T-cell (primary cell): Measurements from ENCODE around the gene CDIP1. TPM values are rescaled to one million over a fixed set of nuclear protein-coding genes. Genes with fewer than 3 reads are reported as not detected.

Experiments used
- ATAC-seq, 4 experiments: fragments of 200-7000 bp in 3 of 4; fragments of 150-1000 bp in 1 of 4; cut with Tn5 transposase; replicated peaks in 1 of 4; 1 replicate in 3 of 4; 2 replicates in 1 of 4; pipeline ENCODE4 v1.10.0; 2021; ENCODE audit warnings: moderate library complexity in 3 of 4, mild to moderate bottlenecking in 2 of 4, moderate number of reproducible peaks in 1 of 4
- CTCF ChIA-PET, 2 donors: fragments of 300-600 bp; sonication (Branson Sonifier 250); formaldehyde crosslinking; loops; one replicate each; lab custom pipeline; 2022; ENCODE audit warnings: antibody characterized with exemption in 2 of 2; lab: Charles Lee
- POLR2A ChIA-PET, 2 donors: fragments of 300-600 bp; sonication (Branson Sonifier 250); formaldehyde crosslinking; loops; one replicate each; lab custom pipeline; 2022; ENCODE audit warnings: antibody characterized with exemption in 2 of 2; lab: Charles Lee
- DNase-seq, 35 experiments: peaks; one replicate each; pipeline versions ENCODE4 v3.0.0 to v3.0.0-alpha.2; 2013 to 2023
- H3K27ac ChIP-seq: one replicate; pipeline ENCODE4 v1.5.1; 2013; ENCODE audit warnings: low read length
- H3K27me3 ChIP-seq, 2 experiments: replicated peaks in 1 of 2; 1 replicate in 1 of 2; 2 replicates in 1 of 2; pipeline versions ENCODE4 v1.6.1 to v1.7.0; 2013; ENCODE audit warnings: low read length in 1 of 2, mixed read lengths in 1 of 2; ENCODE audit not compliant: control insufficient read depth in 2 of 2, insufficient read depth in 2 of 2; ENCODE audit errors: extremely low read depth in 1 of 2
- H3K36me3 ChIP-seq, 2 donors: 1 replicate in 1 of 2; 2 replicates in 1 of 2; pipeline versions ENCODE4 v1.6.1 to v1.7.0; 2013; ENCODE audit warnings: low read length in 1 of 2; ENCODE audit not compliant: control insufficient read depth in 2 of 2, insufficient read depth in 1 of 2; ENCODE audit errors: extremely low read depth in 1 of 2
- H3K4me1 ChIP-seq, 2 experiments: 1 replicate in 1 of 2; 2 replicates in 1 of 2; pipeline versions ENCODE4 v1.6.1 to v1.7.0; 2013; ENCODE audit warnings: low read length in 2 of 2, mixed read lengths in 1 of 2; ENCODE audit not compliant: insufficient read depth in 2 of 2, control insufficient read depth in 1 of 2; ENCODE audit errors: extremely low read depth in 1 of 2
- H3K4me3 ChIP-seq, 2 donors: 1 replicate in 1 of 2; 2 replicates in 1 of 2; pipeline versions ENCODE4 v1.5.1 to v1.7.0; 2013; ENCODE audit warnings: mild to moderate bottlenecking in 2 of 2, low read length in 1 of 2, moderate library complexity in 1 of 2; ENCODE audit not compliant: control insufficient read depth in 1 of 2; ENCODE audit errors: extremely low read depth in 1 of 2
- H3K9me3 ChIP-seq: 2 replicates; pipeline ENCODE4 v1.7.0; 2013
- H3K27ac Mint-ChIP-seq, 2 donors: one replicate each; pipeline ENCODE4 v1.8.0; 2020 to 2021; ENCODE audit warnings: mild to moderate bottlenecking in 2 of 2, mixed read lengths in 2 of 2
- H3K27me3 Mint-ChIP-seq, 2 donors: one replicate each; pipeline ENCODE4 v1.8.0; 2021 to 2022; ENCODE audit warnings: mixed read lengths in 2 of 2
- H3K36me3 Mint-ChIP-seq: one replicate; pipeline ENCODE4 v1.8.0; 2021; ENCODE audit warnings: mixed read lengths
- H3K4me1 Mint-ChIP-seq, 3 donors: one replicate each; pipeline ENCODE4 v1.8.0; 2020 to 2022; ENCODE audit warnings: mixed read lengths in 3 of 3, mild to moderate bottlenecking in 1 of 3
- H3K4me3 Mint-ChIP-seq, 3 donors: one replicate each; pipeline ENCODE4 v1.8.0; 2020 to 2022; ENCODE audit warnings: mild to moderate bottlenecking in 3 of 3, mixed read lengths in 3 of 3, moderate library complexity in 3 of 3
- H3K9me3 Mint-ChIP-seq, 3 donors: one replicate each; pipeline ENCODE4 v1.8.0; 2020 to 2022; ENCODE audit warnings: mixed read lengths in 3 of 3
- WGBS: methylation state at CpG from one replicate; pipeline ENCODE4 v1.1.5; 2013; ENCODE audit warnings: missing lambda C conversion rate; ENCODE audit not compliant: insufficient coverage; 5-methylcytosine and 5-hydroxymethylcytosine counted together
- total RNA-seq, 35 experiments: library from RNA in 6 of 35; stranded (reverse) in 6 of 35; fragments of 120-200 nt in 1 of 35; gene quantifications; one replicate each; pipeline versions ENCODE4 v1.2.1 to v1.2.4 and lab custom pipeline; 2013 to 2026

The CDIP1 gene
- total RNA-seq, 5 donors from 2014 or later (not counting 1 experiment from before 2014, with no cell fraction given) = 28.6 to 31.3 (median 29.7) TPM

DNA sequence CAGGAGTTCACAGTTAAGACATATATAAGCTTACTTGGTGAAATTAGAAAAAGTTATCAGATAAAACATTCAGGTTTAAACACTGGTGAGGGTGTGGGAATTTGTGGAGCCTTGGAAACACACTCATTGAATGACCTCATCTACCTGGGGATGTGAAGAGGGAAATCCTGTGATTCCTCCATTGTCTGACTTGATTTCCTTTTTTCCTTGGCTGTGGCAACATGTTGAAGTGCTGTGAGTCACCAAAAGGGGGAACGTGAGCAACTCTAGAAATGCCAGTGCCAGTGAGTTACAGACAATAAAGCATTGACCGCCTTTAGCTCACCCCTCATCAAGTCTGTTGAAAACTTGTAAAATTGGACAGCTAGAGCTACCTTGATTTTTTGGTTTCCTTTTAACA, 60.6 kb downstream of the CDIP1 start:
- Mint-ChIP-seq H3K4me3 (peak overlapping the region; percentile 88 to 90 (median 90)), H3K27me3 (no peaks in the 10 kb centered on the region), H3K9me3 (no peaks in the 10 kb centered on the region), H3K4me1 (peaks cover 54 to 65% (median 59%) of the 10 kb centered on the region in 3 donors), H3K36me3 (peaks cover 19% of the 10 kb centered on the region), H3K27ac (peak overlapping the region; percentile 83 to 84)
- Histone ChIP-seq H3K4me1 (peaks cover 37 to 82% of the 10 kb centered on the region in 2 experiments), H3K27me3 (no peaks in the 10 kb centered on the region), H3K36me3 (peaks cover 0 to 8% of the 10 kb centered on the region in 2 donors), H3K27ac (peak overlapping the region; percentile 24), H3K4me3 (peak overlapping the region; percentile 32 to 70), H3K9me3 (no peaks in the 10 kb centered on the region)
- DNase-seq (peak in 4 of 35 experiments; percentile 6 to 50 (median 14)), ATAC-seq (no peak)
- ChIA-PET CTCF (interaction anchor here (0.6 to 1.9 kb wide), 10 partner anchors 9 to 146 kb away, joined by 3 to 19 read pairs (median 4); partner anchors contain the start of gene MGRN1 (in 1 of the 2)), POLR2A (interaction anchor here in 1 of 2 donors (1.0 to 1.1 kb wide), 2 partner anchors 9 to 61 kb away, joined by 3 to 4 read pairs; no protein-coding TSS in a partner anchor)
- no CpG with 5 or more reads among the region's 2 CpGs for WGBS

DNA sequence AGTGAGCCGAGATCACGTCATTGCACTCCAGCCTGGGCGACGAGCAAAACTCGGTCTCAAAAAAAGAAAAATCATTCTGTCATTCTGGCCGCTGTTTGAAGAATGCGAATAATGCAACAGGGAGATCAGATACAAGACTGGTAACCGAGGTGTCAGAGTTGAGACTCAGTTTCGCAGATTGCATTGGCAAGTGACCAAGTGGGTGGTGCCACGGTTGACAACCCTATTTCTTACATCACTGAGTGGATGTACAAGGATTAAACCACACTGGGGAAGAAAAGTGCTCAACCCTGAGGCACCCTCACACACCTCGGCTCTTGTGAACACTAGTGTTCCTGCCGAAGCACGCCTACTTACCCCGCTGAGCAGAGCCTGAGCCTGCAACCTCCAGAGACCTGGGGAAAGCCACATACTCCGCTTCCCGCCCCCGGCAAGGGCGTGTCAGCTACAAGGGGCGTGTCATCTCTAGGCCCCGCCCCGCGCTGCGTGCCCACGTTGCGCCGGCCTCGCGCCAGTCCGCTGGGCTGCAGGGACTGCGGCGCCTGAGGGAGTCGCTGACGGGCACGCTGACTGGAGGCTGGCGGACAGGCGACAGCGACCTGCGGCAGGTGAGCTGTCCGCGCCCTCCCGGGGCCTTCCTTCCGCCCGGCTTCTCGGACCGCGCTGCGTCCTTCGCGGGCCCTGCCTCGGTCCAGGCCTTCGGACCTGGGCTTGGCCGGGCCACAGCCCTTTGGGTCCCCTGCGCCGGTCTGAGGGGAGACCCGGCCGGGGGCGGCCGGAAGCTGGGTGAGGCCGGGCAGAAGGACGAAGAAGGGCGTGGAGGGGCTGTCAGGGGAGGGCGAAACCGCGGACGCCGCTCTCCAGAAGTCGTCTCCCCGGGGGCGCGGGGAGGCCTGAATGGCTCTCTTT, 62.4 kb downstream of the CDIP1 start, which contains the start of gene HMOX2:
HMOX2 (plus strand) TSS at position 519 of the 909 bp plus-strand sequence. CDS start 29,127 bp downstream, outside the sequence.
- DNase-seq (peak; percentile 78 to 97 (median 89)), ATAC-seq (peak; percentile 84 to 90 (median 88))
- Histone ChIP-seq H3K27ac (peak within 1 kb of the TSS; percentile 82), H3K36me3 (no peaks in the 10 kb centered on the region), H3K9me3 (no peaks in the 10 kb centered on the region), H3K27me3 (no peaks in the 10 kb centered on the region), H3K4me1 (peaks cover 25 to 67% of the 10 kb centered on the region in 2 experiments), H3K4me3 (peak within 1 kb of the TSS; percentile 70 to 86)
- WGBS = 4% methylated on average over 63 of the region's 70 CpGs
- no peaks in the 10 kb centered on the region for H3K27me3 Mint-ChIP-seq
- ChIA-PET CTCF (interaction anchor here in 1 of 2 donors (1.0 to 1.2 kb wide), 3 partner anchors 10 to 30 kb away, joined by 4 to 8 read pairs (median 5); no protein-coding TSS in a partner anchor), POLR2A (interaction anchor here (0.5 to 1.4 kb wide), 3 partner anchors 10 to 53 kb away, joined by 3 to 6 read pairs (median 3); no protein-coding TSS in a partner anchor)
- H3K9me3 Mint-ChIP-seq = no peaks in the 10 kb centered on the region
- peaks cover 10% of the 10 kb centered on the region for H3K36me3 Mint-ChIP-seq
- peak within 1 kb of the TSS; percentile 88 to 90 (median 90) for H3K4me3 Mint-ChIP-seq
- peak within 1 kb of the TSS; percentile 86 to 89 for H3K27ac Mint-ChIP-seq
- H3K4me1 Mint-ChIP-seq = peaks cover 39 to 50% (median 48%) of the 10 kb centered on the region in 3 donors

- H3K27me3 ChIP-seq = no peaks in the 10 kb centered on the region
- no peaks in the 10 kb centered on the region for H3K27me3 Mint-ChIP-seq
- no peaks in the 10 kb centered on the region for H3K9me3 Mint-ChIP-seq
- no peaks in the 10 kb centered on the region for H3K9me3 ChIP-seq
- peaks cover 35 to 47% (median 44%) of the 10 kb centered on the region in 3 donors for H3K4me1 Mint-ChIP-seq
- H3K4me1 ChIP-seq = peaks cover 25 to 55% of the 10 kb centered on the region in 2 experiments
- peak within 1 kb of the TSS; percentile 82 for H3K27ac ChIP-seq
- WGBS = 2% methylated on average over 44 of the region's 60 CpGs
- H3K4me3 Mint-ChIP-seq = peak within 1 kb of the TSS; percentile 84 to 90 (median 88)
- peaks cover 12% of the 10 kb centered on the region for H3K36me3 Mint-ChIP-seq
- peak within 1 kb of the TSS; percentile 44 to 68 for H3K4me3 ChIP-seq
- peaks cover 0 to 1% of the 10 kb centered on the region in 2 donors for H3K36me3 ChIP-seq
- ChIA-PET CTCF (interaction anchor here in 1 of 2 donors (1.0 kb wide), 1 partner anchor 55 kb away, joined by 3 read pairs; no protein-coding TSS in a partner anchor), POLR2A (interaction anchor here in 1 of 2 donors (0.7 kb wide), 1 partner anchor 27 kb away, joined by 3 read pairs; no protein-coding TSS in a partner anchor)
- peak; percentile 68 to 91 (median 83) for DNase-seq
- H3K27ac Mint-ChIP-seq = peak within 1 kb of the TSS; percentile 84 to 86
- ATAC-seq = peak; percentile 61 to 76 (median 66)
These were observed 64.2 kb downstream of the CDIP1 start, which contains the start of gene NMRAL1 for GRCh38 chr16:4474192-4474961. TSS of gene NMRAL1 (minus strand) at chr16:4474625. CDS start at chr16:4474132, 493 bp downstream.

GRCh38 chr16:4472880-4473279, 65.7 kb downstream of the CDIP1 start:
- peak overlapping the region; percentile 24 for H3K27ac ChIP-seq

GRCh38 chr16:4471869-4472268, 66.7 kb downstream of the CDIP1 start:
- Mint-ChIP-seq H3K9me3 (no peaks in the 10 kb centered on the region), H3K36me3 (peaks cover 14% of the 10 kb centered on the region), H3K4me3 (no peak overlapping the region), H3K27me3 (no peaks in the 10 kb centered on the region), H3K4me1 (peaks cover 17 to 29% (median 28%) of the 10 kb centered on the region in 3 donors), H3K27ac (peak overlapping the region; percentile 49 to 84)
- Histone ChIP-seq H3K36me3 (peaks cover 0 to 15% of the 10 kb centered on the region in 2 donors), H3K9me3 (no peaks in the 10 kb centered on the region), H3K27ac (no peak overlapping the region), H3K4me1 (peaks cover 12 to 45% of the 10 kb centered on the region in 2 experiments), H3K27me3 (no peaks in the 10 kb centered on the region), H3K4me3 (no peak overlapping the region)
- ChIA-PET POLR2A (interaction anchor here (0.5 to 0.7 kb wide), 2 partner anchors 16 to 29 kb away, joined by 12 to 13 read pairs; no protein-coding TSS in a partner anchor), CTCF (interaction anchor here in 1 of 2 donors (0.7 kb wide), 1 partner anchor 76 kb away, joined by 5 read pairs; no protein-coding TSS in a partner anchor)
- no peak for ATAC-seq
- DNase-seq = no peak
- 90% methylated on average over 2 of the region's 5 CpGs for WGBS

More at GRCh38 chr16:4472880-4473279, 65.7 kb downstream of the CDIP1 start:
- Histone ChIP-seq H3K36me3 (peaks cover 0 to 12% of the 10 kb centered on the region in 2 donors), H3K27me3 (no peaks in the 10 kb centered on the region), H3K4me3 (no peak overlapping the region), H3K4me1 (peaks cover 15 to 45% of the 10 kb centered on the region in 2 experiments), H3K9me3 (no peaks in the 10 kb centered on the region)
- DNase-seq (no peak), ATAC-seq (no peak)
- 56% methylated on average over 2 of the region's 4 CpGs for WGBS
- POLR2A ChIA-PET = interaction anchor here (0.7 to 0.8 kb wide), 2 partner anchors 15 to 135 kb away, joined by 5 to 6 read pairs; no protein-coding TSS in a partner anchor
- Mint-ChIP-seq H3K4me3 (peak overlapping the region; percentile 74 to 88 (median 84)), H3K27me3 (no peaks in the 10 kb centered on the region), H3K9me3 (no peaks in the 10 kb centered on the region), H3K4me1 (peaks cover 22 to 36% (median 34%) of the 10 kb centered on the region in 3 donors), H3K36me3 (peaks cover 13% of the 10 kb centered on the region), H3K27ac (peak overlapping the region; percentile 71 to 84)
- CTCF ChIA-PET = interaction anchor here in 1 of 2 donors (0.7 kb wide), 1 partner anchor 33 kb away, joined by 5 read pairs; no protein-coding TSS in a partner anchor
